HG02623 (cell line): Measurements from ENCODE around the gene PTPRK.
"Not testable (repeated sequence)": the region's sequence is repeated elsewhere in the genome, so short reads cannot be mapped to it uniquely, and the experiment has no call there.

Source experiments
- ATAC-seq: cut with Tn5 transposase; IDR thresholded peaks from one replicate; pipeline ENCODE4 v1.9.1; 2021; ENCODE audit warnings: moderate library complexity; ENCODE audit not compliant: unreplicated experiment

Gene PTPRK

DNA sequence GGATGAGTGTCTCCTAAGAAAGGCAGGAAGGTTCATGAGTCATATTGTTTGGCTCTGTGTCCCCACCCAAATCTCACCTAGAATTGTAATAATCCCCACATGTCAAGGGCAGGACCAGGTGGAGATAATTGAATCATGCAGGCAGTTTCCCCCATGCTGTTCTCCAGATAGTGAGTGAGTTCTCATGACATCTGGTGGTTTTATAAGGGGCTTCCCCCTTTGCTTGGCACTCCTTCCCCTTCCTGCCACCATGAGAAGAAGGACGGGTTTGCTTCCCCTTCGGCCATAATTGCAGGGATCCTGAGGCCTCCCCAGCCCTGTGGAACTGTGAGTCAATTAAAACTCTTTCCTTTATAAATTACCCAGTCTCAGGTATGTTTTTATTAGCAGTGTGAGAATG, 542.2 kb downstream of the PTPRK start:
- not testable (repeated sequence) for ATAC-seq

GRCh38 chr6:127976796-127977195, 543.6 kb downstream of the PTPRK start:
- no peak for ATAC-seq

DNA sequence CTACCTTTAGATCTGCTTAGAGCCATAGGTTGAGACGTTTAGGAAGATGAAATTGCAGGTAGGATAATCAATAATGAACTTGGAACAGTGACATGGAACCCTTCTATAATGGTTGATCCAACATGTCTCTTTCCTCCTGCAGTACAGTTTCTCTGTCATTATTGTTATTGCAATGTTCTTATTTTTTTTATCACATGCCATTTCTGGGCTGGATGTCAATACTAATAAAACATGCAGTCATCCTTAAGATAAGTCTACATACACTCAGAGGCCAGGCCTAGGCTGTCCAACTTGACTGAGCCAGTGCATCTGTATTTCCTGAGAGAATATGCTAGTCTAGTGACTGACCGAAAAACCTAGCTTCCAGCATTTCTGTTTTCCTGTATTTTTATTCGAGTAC, 544.3 kb downstream of the PTPRK start:
- no peak for ATAC-seq

DNA sequence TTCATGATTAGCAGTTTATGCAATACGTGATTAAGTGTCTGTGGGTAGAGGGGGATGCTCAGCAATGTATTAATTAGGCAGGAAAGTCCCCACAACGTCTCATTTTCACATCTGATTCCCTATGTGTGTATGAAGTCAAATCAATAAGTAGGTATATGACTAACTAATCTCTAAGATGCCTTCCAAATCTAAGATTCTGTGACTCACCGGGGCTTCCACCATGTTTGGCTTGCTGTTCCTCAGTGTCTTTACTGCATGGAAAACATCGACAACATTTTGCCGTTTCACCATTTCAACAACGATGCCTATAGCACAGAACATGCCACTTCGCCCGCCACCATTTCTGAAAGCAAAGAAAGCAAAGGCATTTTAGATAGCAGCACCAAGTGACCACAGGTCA, 547.6 kb downstream of the PTPRK start:
- no peak for ATAC-seq

GRCh38 chr6:127971945-127972391, 548.4 kb downstream of the PTPRK start:
- no peak for ATAC-seq

DNA sequence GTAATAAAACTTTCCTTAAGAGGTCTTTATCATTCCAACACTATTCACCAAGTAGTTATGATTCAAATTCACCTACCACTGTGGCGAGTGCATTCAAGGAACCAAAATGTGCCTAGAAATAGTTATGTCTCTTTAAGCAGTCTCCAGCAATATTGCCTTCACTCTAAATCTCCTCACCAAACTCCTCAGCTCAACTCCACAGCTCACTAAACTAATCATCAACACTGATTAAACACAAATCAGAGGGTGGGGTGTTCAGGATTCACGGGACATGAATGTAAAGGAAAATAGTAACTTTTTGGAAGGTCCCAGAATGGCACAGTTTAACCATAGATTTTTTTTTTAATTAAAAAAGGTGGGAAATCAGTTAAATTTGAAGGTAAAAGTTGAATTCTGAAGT, 549.0 kb downstream of the PTPRK start:
- ATAC-seq: no peak

GRCh38 chr6:127969701-127970100, 550.7 kb downstream of the PTPRK start:
- no peak for ATAC-seq

DNA sequence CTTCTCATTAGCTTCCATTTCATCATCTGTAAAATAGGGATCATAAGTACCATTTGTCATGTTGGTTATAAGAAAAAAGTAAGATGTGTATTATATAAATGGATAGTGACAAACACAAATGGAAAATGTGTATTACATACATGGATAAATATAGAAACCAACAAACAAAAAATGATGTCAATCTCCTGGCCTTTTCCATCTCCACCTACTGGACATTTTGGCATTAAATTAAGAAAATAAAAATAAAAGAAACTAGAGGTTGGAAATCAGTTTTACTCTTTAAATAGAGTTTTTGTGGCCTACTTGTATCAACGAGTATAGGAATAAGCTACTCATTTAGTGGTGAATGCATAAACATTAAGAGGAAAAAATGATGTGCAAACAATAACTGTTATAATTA, 552.0 kb downstream of the PTPRK start:
- ATAC-seq: no peak

DNA sequence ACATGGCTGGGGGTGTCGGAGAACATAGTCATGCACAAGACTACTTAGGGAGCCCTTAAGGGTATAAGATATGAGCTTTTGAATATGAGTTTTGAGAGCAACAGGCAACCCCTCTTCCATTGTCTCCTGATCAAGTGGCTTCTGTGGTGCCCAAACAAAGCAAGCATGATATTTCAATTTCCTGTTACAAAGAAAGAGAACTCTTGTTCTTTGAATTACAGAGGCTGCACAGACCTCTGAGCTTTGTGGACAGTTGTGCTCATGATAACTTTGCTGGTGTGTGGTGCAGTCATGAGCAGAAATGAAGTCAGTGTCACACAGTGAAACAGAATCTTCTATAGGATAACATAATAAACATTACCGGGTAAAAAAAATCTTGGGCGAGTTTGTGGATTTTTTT, 552.7 kb downstream of the PTPRK start:
- no peak for ATAC-seq

DNA sequence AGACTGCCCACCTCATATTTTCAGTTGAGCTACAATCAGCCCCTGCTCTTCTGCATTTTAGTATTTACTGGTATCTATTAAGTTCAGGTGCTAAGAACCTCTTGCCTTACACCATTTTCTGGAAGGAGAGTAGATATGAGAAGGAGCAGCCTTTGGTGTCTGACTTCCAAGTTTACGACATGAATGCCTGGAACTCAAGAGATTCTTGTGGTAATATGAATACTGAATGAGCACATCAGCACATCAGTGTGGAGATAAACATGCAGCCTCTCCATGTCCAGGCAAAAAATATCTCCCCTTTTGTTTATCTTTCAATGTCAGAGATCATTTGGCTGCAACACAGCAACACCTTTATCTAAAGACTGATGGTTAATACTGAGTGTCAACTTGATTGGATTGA, 553.8 kb downstream of the PTPRK start:
- no peak for ATAC-seq

DNA sequence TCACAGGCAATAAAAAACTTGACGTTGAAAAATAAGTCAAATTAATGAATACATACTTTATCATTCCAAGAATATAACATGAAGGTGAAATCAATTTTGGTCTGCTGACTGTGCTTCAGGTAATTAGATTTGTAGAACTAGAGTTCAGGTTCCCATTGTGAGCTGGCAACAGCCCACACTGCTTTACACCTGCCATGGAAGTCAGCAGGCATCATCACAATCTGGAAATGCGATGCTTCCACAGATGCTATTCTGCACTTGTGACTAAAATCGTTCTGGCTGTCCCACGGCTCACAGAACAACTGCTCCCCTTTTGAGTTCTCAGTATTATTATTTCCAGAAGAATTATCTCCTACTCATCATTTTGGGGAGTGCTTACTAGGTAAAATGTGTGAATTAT, 556.9 kb downstream of the PTPRK start:
- no peak for ATAC-seq

DNA sequence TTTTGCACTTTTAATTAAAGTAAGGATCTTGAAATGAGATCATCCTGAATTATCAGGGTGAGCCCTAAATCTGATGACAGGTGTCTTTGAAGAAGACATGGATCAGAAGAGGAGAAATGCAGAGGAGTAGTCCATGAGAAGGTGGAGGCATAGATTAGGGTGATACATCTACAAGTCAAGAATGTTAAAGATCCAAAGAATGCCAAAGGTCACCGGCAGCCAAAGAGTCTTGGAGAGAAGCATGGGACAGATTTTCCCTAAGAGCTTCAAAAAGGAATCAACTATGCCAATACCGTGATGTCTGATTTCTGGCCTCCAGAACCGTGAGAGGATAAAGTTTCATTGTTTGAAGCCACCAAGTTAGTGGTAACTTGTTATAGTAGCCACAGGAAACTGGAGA, 560.5 kb downstream of the PTPRK start:
- ATAC-seq: no peak

DNA sequence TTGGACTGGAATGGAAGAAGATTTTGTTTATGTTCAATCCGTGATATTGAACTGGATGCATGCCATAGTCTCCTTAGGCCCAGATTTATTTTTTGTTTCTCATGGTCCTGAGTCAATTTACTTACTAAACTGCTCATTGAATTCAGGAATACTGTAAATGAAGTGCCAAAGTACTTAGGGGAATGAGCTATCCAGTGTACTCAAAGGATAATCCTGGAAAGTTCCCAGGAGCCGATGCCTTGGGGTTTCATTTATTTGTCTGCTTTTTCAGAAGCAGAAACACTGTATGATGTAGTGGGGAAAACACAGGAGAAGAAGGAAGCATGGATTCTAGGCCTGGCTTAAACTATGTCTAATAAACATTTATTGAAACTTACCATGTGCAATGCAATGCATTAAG, 563.4 kb downstream of the PTPRK start:
- no peak for ATAC-seq

GRCh38 chr6:127956260-127956888, 564.0 kb downstream of the PTPRK start:
- ATAC-seq: no peak

DNA sequence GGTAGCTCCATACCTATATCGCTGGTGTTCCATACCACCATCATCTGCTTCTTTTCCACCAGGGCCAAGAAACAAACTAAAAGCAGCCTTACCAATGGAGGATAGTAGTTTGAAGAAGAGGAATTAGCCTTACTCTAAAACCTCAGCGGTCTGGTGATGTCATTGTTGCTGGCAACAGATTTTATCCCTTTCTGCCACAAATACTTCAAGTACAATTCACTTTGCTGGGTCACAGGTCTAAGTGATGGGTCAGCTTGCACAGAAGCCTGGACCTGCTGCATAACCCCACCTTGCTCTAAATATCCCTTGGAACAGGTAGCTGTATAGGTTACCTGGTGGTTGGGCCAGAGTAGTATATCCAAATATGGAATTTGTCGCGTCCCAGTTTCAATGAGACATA, 566.3 kb downstream of the PTPRK start:
- no peak for ATAC-seq

- ATAC-seq: no peak
Observed at GRCh38 chr6:127952831-127953230, 567.6 kb downstream of the PTPRK start.

- ATAC-seq: no peak
Observed at GRCh38 chr6:127952176-127952575, 568.2 kb downstream of the PTPRK start.

DNA sequence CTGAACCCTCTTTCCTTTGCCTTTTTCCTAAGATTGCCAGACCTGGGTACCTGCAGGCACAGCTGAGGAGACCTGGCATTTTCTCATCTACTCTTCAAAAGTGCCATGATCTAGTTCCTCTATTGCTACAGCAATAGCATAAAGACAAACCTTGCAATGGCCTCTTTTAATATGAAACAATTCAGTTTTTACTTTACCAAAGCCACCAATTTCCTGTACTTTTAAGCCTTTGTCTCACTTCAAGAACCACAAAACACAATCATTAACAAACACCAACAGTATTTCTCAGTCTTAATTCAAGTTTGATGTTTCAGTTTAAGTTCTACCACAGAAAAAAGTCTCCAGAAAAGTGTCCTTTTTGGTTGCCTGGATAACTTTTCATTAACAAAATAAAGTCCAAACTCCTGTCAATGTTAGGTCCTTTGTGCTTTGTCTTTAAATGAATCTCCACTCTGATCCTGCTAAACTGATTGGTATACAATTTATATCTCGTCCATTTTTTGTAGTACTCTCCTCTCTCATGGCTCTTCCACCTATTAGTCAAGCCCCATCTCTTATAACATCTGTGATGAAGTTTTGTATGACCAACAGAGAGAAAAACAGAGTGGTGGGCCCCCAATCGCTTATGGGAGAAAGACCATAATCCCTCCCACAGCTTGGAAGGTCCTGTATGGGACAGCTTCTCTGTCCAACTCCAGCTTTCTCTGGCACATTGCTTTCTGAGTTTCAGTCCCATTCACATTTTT, 569.1 kb downstream of the PTPRK start:
- peak; percentile 71 for ATAC-seq

DNA sequence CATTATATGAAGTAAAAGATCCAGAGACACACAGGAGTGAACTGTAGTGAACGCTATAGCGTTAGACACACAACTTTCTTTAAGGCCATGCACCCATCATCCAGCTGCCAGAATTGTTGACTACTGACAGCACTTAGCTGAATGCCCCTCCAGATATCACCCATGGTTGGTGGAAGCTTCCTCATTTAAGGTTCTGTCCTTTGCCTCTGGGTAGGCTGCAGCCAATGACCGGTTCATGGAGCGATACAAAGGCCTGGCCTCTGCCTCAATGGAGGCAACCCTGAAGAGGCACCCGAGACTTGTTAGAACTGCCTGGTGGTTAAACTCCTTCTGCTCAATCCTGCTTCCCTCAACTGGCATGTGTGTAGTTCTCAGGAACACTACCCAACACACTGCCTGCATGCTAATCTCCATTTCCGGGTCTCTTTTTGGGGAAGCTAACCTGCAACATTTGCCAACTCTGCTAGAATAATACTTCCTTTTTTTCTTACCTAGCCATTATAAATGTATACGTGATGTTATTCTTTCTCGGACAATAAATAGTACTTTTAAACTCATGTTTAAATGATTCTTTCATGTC, 569.7 kb downstream of the PTPRK start:
- peak; percentile 22 for ATAC-seq

DNA sequence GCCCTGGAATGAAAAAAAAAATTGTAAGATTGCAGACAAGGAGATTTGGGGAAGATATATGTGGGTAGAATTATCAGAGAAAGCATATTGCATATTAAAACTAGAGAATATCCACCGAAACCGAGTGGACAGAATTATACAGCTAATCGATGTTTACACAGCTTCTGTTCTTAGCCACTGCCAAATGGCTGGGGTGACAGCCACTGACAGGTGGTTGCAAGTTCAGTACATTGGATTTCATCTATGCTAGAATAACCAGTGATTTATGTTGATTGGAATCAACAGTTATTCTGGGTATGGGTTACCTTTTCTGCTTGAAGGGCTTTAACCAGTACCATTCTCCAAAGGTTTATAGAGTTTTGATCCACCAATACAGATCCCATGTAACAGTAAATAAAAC, 571.1 kb downstream of the PTPRK start:
- no peak for ATAC-seq

- ATAC-seq: no peak
Observed at GRCh38 chr6:127946388-127946787, 574.0 kb downstream of the PTPRK start.

DNA sequence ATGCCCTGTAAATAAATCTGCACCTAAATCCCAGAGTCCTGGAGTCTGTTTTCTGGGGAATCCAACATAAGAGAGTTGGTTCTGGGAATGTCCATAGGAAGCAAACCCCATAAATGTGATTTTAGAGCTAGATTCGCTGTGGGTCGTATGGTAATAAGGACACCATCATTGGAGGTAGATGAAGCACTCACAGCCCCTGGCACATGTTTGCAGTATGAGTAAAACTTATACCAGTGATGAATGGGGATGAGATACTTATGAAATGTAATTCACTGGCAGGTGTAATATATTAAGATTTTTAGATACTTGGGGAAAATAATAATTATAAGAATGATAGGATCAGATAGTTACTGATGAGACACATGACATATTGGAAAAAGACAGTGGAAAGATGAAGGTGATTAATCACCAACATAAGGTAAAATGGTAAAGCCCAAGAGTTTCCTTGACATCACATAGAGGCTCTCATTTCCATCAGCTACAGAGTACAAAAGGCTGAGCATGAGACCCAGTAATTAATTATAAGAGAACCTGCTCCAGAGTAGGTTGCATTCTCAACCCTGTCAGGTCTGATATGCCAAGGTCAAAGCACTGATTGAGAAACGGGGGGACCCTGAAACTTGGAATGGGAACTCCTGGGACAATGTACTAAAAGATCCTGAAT, 574.8 kb downstream of the PTPRK start:
- no peak for ATAC-seq
